LNCAP (cell line): ENCODE measurements around the gene TACR2.

Experiments used
- CTCF ChIP-seq: fragments of 450-650 bp; IDR thresholded peaks from 2 replicates; pipeline ENCODE4 v1.5.1; 2017; ENCODE audit warnings: mild to moderate bottlenecking

Gene TACR2

GRCh38 chr10:69403519-69403918 lies 13.2 kb downstream of the TACR2 start:
- TF ChIP-seq CTCF: no peak

- no peak for TF ChIP-seq CTCF
These were observed 13.7 kb downstream of the TACR2 start for GRCh38 chr10:69403066-69403465.

- TF ChIP-seq CTCF: no peak
These were observed 14.3 kb downstream of the TACR2 start for GRCh38 chr10:69402386-69402785.

GRCh38 chr10:69401416-69401815 lies 15.3 kb downstream of the TACR2 start:
- no peak for TF ChIP-seq CTCF

- no peak for TF ChIP-seq CTCF
These were observed 15.8 kb downstream of the TACR2 start for GRCh38 chr10:69400936-69401335.

GRCh38 chr10:69398466-69398865 lies 18.3 kb downstream of the TACR2 start:
- no peak for TF ChIP-seq CTCF

GRCh38 chr10:69397972-69398371 lies 18.7 kb downstream of the TACR2 start:
- TF ChIP-seq CTCF: no peak

- TF ChIP-seq CTCF: no peak
These were observed 22.7 kb downstream of the TACR2 start for GRCh38 chr10:69394020-69394419.
